ENCODE results near the gene PLA2G4A.

Gene PLA2G4A

GRCh38 chr1:186937016-186937670 lies 108.4 kb downstream of the PLA2G4A start:
- Histone ChIP-seq H3K9me3 (ENCODE audit: insufficient read depth, low read depth, low read length) (no peaks in the 10 kb centered on the region), H3K4me1 (ENCODE audit: insufficient read depth, low read length) (no peaks in the 10 kb centered on the region), H3K27me3 (ENCODE audit: insufficient read depth, low read length) (no peaks in the 10 kb centered on the region), H3K36me3 (ENCODE audit: insufficient read depth, low read depth, low read length) (no peaks in the 10 kb centered on the region), H3K9ac (ENCODE audit: low read depth, low read length) (no peak overlapping the region), H3K27ac (ENCODE audit: low read length) (no peak overlapping the region), H3K4me3 (ENCODE audit: low read length) (no peak overlapping the region)

- H3K27me3 ChIP-seq (ENCODE audit: insufficient read depth, low read length), result no peaks in the 10 kb centered on the region
- no peaks in the 10 kb centered on the region for H3K36me3 ChIP-seq (ENCODE audit: insufficient read depth, low read depth, low read length)
- H3K27ac ChIP-seq (ENCODE audit: low read length), result no peak overlapping the region
- no peak overlapping the region for H3K4me3 ChIP-seq (ENCODE audit: low read length)
- H3K9ac ChIP-seq (ENCODE audit: low read depth, low read length), result no peak overlapping the region
- no peaks in the 10 kb centered on the region for H3K4me1 ChIP-seq (ENCODE audit: insufficient read depth, low read length)
- no peaks in the 10 kb centered on the region for H3K9me3 ChIP-seq (ENCODE audit: insufficient read depth, low read depth, low read length)
Measured at GRCh38 chr1:186943891-186944686, 115.3 kb downstream of the PLA2G4A start.

- no peaks in the 10 kb centered on the region for H3K4me1 ChIP-seq (ENCODE audit: insufficient read depth, low read length)
- no peaks in the 10 kb centered on the region for H3K9me3 ChIP-seq (ENCODE audit: insufficient read depth, low read depth, low read length)
- H3K4me3 ChIP-seq (ENCODE audit: low read length), result no peak overlapping the region
- no peaks in the 10 kb centered on the region for H3K27me3 ChIP-seq (ENCODE audit: insufficient read depth, low read length)
- H3K36me3 ChIP-seq (ENCODE audit: insufficient read depth, low read depth, low read length), result no peaks in the 10 kb centered on the region
- no peak overlapping the region for H3K27ac ChIP-seq (ENCODE audit: low read length)
- H3K9ac ChIP-seq (ENCODE audit: low read depth, low read length), result no peak overlapping the region
Measured at GRCh38 chr1:186945146-186945545, 116.4 kb downstream of the PLA2G4A start.

GRCh38 chr1:186948535-186948934 lies 119.8 kb downstream of the PLA2G4A start:
- Histone ChIP-seq H3K4me3 (ENCODE audit: low read length) (no peak overlapping the region), H3K4me1 (ENCODE audit: insufficient read depth, low read length) (no peaks in the 10 kb centered on the region), H3K27ac (ENCODE audit: low read length) (no peak overlapping the region), H3K9me3 (ENCODE audit: insufficient read depth, low read depth, low read length) (no peaks in the 10 kb centered on the region), H3K36me3 (ENCODE audit: insufficient read depth, low read depth, low read length) (no peaks in the 10 kb centered on the region), H3K9ac (ENCODE audit: low read depth, low read length) (no peak overlapping the region), H3K27me3 (ENCODE audit: insufficient read depth, low read length) (no peaks in the 10 kb centered on the region)

GRCh38 chr1:186949173-186949572 lies 120.4 kb downstream of the PLA2G4A start:
- Histone ChIP-seq H3K9ac (ENCODE audit: low read depth, low read length) (no peak overlapping the region), H3K4me1 (ENCODE audit: insufficient read depth, low read length) (no peaks in the 10 kb centered on the region), H3K4me3 (ENCODE audit: low read length) (no peak overlapping the region), H3K36me3 (ENCODE audit: insufficient read depth, low read depth, low read length) (no peaks in the 10 kb centered on the region), H3K27ac (ENCODE audit: low read length) (no peak overlapping the region), H3K27me3 (ENCODE audit: insufficient read depth, low read length) (no peaks in the 10 kb centered on the region), H3K9me3 (ENCODE audit: insufficient read depth, low read depth, low read length) (no peaks in the 10 kb centered on the region)

- Histone ChIP-seq H3K4me3 (ENCODE audit: low read length) (no peak overlapping the region), H3K27me3 (ENCODE audit: insufficient read depth, low read length) (no peaks in the 10 kb centered on the region), H3K9me3 (ENCODE audit: insufficient read depth, low read depth, low read length) (no peaks in the 10 kb centered on the region), H3K36me3 (ENCODE audit: insufficient read depth, low read depth, low read length) (no peaks in the 10 kb centered on the region), H3K4me1 (ENCODE audit: insufficient read depth, low read length) (no peaks in the 10 kb centered on the region), H3K9ac (ENCODE audit: low read depth, low read length) (no peak overlapping the region), H3K27ac (ENCODE audit: low read length) (no peak overlapping the region)
Measured at GRCh38 chr1:186950547-186950946, 121.8 kb downstream of the PLA2G4A start.

- Histone ChIP-seq H3K9me3 (ENCODE audit: insufficient read depth, low read depth, low read length) (no peaks in the 10 kb centered on the region), H3K4me1 (ENCODE audit: insufficient read depth, low read length) (no peaks in the 10 kb centered on the region), H3K36me3 (ENCODE audit: insufficient read depth, low read depth, low read length) (no peaks in the 10 kb centered on the region), H3K27ac (ENCODE audit: low read length) (no peak overlapping the region), H3K9ac (ENCODE audit: low read depth, low read length) (no peak overlapping the region), H3K27me3 (ENCODE audit: insufficient read depth, low read length) (no peaks in the 10 kb centered on the region), H3K4me3 (ENCODE audit: low read length) (no peak overlapping the region)
Measured at GRCh38 chr1:186953876-186954275, 125.1 kb downstream of the PLA2G4A start.

- H3K4me1 ChIP-seq (ENCODE audit: insufficient read depth, low read length), result peaks cover 13% of the 10 kb centered on the region; the same call in 1 of the 2 replicates
- no peaks in the 10 kb centered on the region for H3K27me3 ChIP-seq (ENCODE audit: insufficient read depth, low read length)
- H3K27ac ChIP-seq (ENCODE audit: low read length), result no peak overlapping the region
Measured at GRCh38 chr1:186957314-186957713, 128.6 kb downstream of the PLA2G4A start.

GRCh38 chr1:186958520-186958919 lies 129.8 kb downstream of the PLA2G4A start:
- Histone ChIP-seq H3K36me3 (ENCODE audit: insufficient read depth, low read depth, low read length) (no peaks in the 10 kb centered on the region), H3K9ac (ENCODE audit: low read depth, low read length) (no peak overlapping the region), H3K27me3 (ENCODE audit: insufficient read depth, low read length) (no peaks in the 10 kb centered on the region), H3K4me1 (ENCODE audit: insufficient read depth, low read length) (peaks cover 13% of the 10 kb centered on the region; the same call in 1 of the 2 replicates), H3K27ac (ENCODE audit: low read length) (no peak overlapping the region), H3K4me3 (ENCODE audit: low read length) (no peak overlapping the region), H3K9me3 (ENCODE audit: insufficient read depth, low read depth, low read length) (no peaks in the 10 kb centered on the region)

More at GRCh38 chr1:186957314-186957713, 128.6 kb downstream of the PLA2G4A start:
- Histone ChIP-seq H3K9me3 (ENCODE audit: insufficient read depth, low read depth, low read length) (no peaks in the 10 kb centered on the region), H3K4me3 (ENCODE audit: low read length) (no peak overlapping the region), H3K9ac (ENCODE audit: low read depth, low read length) (no peak overlapping the region), H3K36me3 (ENCODE audit: insufficient read depth, low read depth, low read length) (no peaks in the 10 kb centered on the region)

GRCh38 chr1:186960861-186961260 lies 132.1 kb downstream of the PLA2G4A start:
- no peak overlapping the region for H3K27ac ChIP-seq (ENCODE audit: low read length)
- peaks cover 13% of the 10 kb centered on the region; the same call in 1 of the 2 replicates for H3K4me1 ChIP-seq (ENCODE audit: insufficient read depth, low read length)
- no peaks in the 10 kb centered on the region for H3K27me3 ChIP-seq (ENCODE audit: insufficient read depth, low read length)
- H3K9me3 ChIP-seq (ENCODE audit: insufficient read depth, low read depth, low read length), result no peaks in the 10 kb centered on the region
- H3K9ac ChIP-seq (ENCODE audit: low read depth, low read length), result no peak overlapping the region
- H3K4me3 ChIP-seq (ENCODE audit: low read length), result no peak overlapping the region; the same call in 1 of the 2 replicates
- H3K36me3 ChIP-seq (ENCODE audit: insufficient read depth, low read depth, low read length), result no peaks in the 10 kb centered on the region

GRCh38 chr1:186965847-186966246 lies 137.1 kb downstream of the PLA2G4A start:
- Histone ChIP-seq H3K27ac (ENCODE audit: low read length) (no peak overlapping the region), H3K9me3 (ENCODE audit: insufficient read depth, low read depth, low read length) (no peaks in the 10 kb centered on the region), H3K4me1 (ENCODE audit: insufficient read depth, low read length) (peaks cover 7% of the 10 kb centered on the region), H3K4me3 (ENCODE audit: low read length) (no peak overlapping the region), H3K36me3 (ENCODE audit: insufficient read depth, low read depth, low read length) (no peaks in the 10 kb centered on the region), H3K9ac (ENCODE audit: low read depth, low read length) (no peak overlapping the region), H3K27me3 (ENCODE audit: insufficient read depth, low read length) (no peaks in the 10 kb centered on the region)

- Histone ChIP-seq H3K27me3 (ENCODE audit: insufficient read depth, low read length) (no peaks in the 10 kb centered on the region), H3K4me3 (ENCODE audit: low read length) (no peak overlapping the region), H3K36me3 (ENCODE audit: insufficient read depth, low read depth, low read length) (no peaks in the 10 kb centered on the region), H3K4me1 (ENCODE audit: insufficient read depth, low read length) (peaks cover 3% of the 10 kb centered on the region), H3K27ac (ENCODE audit: low read length) (no peak overlapping the region), H3K9me3 (ENCODE audit: insufficient read depth, low read depth, low read length) (no peaks in the 10 kb centered on the region), H3K9ac (ENCODE audit: low read depth, low read length) (no peak overlapping the region)
Measured at GRCh38 chr1:186966456-186966855, 137.7 kb downstream of the PLA2G4A start.

Measured in iPS-20b (cell line).